NCI-H446 treated with DMSO at 0.1 percent for 48 hours (cell line): ENCODE data around the gene ANGPTL2.
"Not testable (repeated sequence)": the region's sequence is repeated elsewhere in the genome, so short reads cannot be mapped to it uniquely, and the experiment has no call there.

ENCODE experiments used
- DNase-seq: peaks from one replicate; lab custom pipeline; 2025; lab: John Stamatoyannopoulos, UW

ANGPTL2 gene

DNA sequence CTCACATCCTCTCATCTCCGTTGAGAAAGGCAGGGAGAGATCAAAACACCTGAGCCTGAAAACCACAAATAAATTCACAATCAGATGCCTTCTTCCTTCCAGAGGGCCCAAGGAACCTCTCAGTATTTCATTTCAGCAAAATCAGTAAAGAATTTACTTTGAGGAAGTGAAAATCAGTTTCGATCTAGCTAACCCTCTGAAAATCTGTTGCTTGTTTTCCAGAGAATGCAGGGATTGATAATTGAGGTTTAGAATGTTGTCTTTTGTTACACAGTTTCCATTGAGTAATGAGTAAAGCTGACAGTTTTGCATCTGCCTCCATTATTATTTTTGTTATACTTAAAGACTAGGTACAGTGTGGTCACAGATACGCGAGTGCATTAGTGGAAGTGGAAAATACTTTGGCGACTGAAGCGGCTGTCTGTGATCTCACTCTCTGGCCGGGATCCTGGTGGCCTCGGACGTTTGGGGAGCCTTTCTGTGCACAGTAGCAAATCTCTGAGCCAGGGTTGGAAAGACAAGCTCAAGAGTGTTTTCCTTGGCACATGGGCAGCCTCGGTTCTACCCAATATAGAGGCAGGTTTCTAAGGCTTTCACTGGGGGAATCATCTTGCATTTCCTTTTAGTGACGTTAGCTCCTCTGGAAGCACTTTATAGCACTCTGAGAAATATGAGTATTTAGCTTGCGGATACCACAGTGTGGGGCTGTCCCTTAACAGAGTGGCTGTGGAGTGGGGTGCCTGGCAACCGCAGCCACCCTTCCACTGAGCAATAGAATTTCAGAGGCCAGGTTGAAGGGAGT lies 32.2 kb upstream of the ANGPTL2 start:
- DNase-seq = no peak

DNA sequence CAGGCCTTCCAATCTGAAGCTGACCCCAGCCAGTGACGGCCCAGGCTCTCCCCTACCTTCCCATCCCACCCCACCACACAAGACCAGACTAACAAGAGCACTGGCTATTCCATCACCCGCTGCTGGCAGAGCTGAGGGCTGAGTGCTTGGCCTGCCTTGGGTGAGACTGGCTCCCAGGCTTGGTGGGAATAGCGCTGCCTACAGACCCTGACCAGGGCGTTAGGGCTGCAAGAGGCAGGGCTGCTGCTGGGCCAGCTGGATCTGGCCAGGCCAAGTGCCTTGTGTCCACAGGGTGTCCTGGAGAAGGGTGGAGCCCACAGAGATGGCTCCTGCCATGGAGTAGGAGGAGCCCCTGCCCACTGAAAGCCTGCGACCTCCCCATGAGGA lies 31.6 kb upstream of the ANGPTL2 start:
- no peak for DNase-seq

DNA sequence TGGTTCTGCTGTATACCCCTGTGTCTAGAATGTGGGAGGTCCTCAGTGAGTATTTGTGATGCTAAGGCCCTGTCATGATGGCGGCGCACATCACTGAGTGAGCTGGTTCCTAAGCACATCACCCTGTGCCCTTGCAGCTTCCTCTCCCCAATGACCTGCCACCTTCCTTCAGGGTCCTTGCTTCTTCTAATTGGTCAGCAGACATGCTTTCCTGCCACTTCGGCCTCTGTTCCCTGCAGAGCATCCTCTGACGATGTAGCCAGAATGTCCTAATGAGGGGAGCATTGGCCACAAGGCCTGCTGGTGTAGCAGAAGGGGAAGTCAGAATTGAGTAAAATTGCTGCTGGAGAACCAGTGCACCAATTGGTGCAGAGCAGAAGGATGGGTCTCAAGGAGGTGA lies 31.1 kb upstream of the ANGPTL2 start:
- no peak for DNase-seq

DNA sequence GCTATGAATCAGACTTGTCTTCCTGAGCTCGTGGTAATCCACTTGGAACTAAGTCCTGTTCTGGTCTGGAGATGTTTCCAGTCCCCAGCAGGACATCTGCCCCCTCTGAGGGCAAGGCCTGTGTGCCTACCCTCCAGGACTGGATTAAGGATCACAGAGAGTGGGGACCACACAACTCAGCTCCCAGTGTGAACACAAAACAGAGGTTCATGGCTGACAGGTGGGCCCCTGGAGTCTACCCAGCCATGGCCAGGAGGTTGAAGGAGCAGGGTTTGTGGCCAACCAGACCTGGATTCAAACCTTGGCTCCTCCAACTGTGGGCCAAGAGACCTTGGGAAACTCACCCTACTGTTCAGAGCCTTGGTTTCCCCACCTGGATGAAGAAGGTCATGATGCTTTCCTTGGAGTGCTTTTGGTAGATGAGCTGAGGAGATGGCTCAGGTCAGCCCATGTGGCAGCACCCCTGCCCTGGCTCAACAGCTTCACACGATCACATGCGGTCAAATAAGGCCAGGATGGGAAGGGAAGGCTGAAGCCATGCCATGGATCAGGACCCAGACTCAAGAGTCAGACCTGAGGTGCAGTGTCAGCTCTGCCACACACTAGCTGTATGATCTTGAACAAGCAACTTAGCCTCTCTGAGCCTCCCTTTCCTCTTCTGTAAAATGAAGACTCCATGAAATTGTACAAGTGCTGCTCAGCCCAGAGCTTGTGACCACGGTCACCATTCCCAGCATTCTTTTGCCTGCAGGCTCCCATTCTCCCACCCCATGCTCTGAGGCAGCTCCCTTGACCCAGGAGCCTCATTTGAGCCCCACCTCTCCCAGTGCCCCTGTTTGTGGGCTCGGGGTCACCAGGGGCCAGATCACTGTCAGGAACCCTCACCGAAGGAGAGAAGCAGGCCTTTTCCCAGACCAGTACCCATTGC lies 27.3 kb upstream of the ANGPTL2 start:
- DNase-seq = no peak

DNA sequence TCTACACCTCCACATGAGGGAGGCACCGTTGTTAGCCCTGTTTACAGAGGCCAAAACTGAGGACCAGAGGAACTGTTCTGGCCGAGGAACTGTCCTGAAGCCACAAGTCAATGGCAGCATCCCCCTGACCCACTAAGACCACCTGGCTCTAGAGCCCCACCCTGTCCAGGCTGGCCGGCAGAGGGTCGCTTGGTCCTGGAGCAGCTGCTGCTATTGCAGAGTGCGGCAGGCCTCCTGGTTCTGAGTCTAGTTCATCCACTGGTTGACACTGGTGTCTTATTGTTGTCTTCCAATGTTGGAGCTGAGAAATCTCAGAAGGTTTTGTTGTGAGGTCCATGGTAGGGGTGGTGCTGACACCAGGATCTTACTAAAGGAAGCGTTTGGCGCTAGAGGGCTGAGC lies 26.6 kb upstream of the ANGPTL2 start:
- DNase-seq = no peak

DNA sequence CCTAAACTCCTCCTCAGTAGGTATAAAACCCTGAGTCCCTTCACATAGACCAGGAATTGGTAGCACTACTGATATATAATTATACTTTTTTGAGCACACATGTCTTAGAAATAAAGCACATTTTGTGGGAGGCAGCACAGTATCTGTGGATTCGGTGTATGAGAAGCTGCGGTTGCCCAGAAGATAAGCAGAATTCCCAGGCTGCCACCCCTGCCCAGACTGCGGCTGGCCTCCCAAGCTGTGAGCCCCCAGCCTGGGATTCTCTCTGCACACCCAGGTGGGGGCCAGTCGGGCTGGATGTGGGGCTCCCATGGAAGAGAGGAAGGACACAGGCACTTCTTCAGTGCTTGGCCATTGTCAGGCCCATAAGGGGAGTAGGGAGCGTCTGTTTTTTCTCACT lies 25.6 kb upstream of the ANGPTL2 start:
- DNase-seq = no peak

DNA sequence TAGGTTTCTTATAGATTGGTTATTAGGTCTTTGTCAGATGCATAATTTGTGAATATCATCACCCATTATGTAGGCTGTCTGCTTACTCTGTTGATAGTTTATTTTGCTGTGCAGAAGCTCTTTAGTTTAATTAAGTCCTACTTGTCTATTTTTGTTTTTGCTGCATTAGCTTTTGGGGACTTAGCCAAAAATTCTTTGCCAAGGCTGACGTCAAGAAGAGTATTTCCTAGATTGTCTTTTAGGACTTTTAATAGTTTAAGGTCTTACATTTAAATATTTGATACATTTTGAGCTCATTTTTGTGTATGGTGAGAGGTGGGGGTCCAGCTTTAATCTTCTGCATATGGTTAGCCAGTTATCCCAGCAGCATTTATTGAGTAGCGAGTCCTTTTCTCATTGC lies 24.8 kb upstream of the ANGPTL2 start:
- DNase-seq = no peak

DNA sequence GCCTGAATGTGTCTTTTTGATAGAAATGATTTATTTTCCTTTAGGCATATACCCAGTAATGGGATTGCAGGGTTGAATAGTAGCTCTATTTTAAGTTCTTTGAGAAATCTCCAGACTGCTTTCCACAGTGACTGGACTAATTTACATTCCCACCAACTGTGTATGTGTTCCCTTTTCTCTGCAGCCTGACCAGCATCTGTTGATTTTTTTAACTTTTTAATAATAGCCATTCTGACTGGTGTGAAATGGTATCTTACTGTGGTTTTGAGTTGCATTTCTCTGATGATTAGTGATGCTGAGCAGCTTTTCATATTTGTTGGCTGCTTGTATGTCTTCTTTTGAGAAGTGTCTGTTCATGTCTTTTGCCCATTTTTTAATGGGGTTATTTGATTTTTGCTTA lies 24.4 kb upstream of the ANGPTL2 start:
- DNase-seq = not testable (repeated sequence)

DNA sequence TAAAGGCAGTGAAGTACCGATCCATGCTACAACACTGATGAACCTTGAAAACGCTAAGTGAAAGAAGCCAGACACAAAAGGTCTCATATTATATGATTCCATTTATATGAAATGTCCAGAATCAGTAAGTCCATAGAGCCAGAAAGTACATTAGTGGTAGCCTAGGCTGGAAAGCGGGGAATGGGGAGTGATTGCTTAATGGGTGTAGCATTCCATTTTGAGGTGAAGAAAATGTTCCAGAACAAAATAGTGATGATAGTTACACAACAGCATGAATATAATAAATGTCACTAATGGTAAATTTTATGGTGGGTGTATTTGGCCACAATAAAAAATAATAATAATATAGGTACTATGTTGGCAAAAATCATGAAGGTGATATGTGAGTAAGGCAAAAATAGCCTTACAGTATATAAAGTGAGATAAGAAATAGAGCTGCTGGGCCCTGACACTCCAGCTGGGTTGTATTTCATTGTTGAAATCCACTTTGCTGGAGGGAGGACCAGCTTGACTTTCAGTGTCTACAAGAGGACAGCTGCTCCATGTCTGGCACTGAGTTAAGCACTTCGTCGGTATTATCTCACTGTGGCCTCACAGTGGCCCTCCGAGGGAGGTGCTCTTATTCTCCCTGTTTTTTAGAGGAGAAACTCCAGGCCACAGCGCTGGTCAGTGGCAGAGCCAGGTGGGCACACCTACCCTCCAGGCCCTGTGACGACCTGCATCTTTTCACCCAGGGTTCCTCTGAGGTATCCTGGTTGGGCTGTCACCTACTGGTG lies 22.4 kb upstream of the ANGPTL2 start:
- no peak for DNase-seq

DNA sequence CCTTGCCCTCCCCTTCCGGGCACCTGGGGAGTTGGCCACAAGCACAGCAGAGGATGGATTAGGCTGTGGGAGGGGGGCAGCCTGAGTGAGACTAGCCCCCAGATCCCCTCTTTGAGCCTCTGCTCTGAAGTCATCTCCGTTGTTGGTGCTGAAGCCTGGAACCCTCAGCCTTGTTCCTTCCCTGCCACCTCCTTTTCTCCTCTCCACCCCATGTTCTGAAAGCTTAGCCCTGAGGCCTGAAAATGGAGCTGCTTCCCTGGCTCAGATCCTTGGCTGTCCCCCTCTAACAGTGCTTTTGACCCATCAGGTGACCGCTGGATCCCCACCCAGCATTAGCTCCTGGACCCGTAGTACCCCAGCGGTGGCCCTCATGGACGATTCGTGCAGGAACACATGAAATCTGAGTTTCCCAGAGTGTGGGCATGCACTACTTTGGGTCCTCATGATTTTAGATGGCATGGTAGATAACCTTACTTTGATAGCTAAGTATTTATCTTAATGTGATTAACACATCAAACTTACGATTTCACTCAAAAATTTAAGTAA lies 21.6 kb upstream of the ANGPTL2 start:
- no peak for DNase-seq

DNA sequence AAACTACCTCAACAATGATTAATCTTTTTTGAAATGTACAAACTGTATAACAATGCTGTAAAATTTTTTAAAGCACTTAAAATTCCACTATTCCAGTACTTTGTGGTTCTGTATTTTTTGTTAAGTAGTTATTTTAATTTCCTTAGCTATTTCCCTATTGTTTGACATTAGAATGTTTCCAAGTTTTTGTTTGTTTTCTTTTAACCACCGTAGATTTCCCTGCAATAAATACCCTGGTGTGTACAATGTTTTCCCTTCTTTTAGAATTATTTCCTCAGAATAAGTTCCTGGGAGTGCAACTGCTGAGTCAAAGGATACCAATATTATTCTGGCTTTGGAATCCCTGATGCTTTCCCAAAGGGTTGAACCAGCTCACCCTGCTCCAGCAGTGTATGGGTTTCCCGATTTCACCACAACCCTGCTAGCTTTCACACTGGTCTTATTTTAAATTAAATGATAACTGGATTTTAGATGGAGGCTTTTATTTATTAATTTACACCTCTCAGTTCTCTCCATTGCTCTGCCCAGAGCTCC lies 20.6 kb upstream of the ANGPTL2 start:
- no peak for DNase-seq

DNA sequence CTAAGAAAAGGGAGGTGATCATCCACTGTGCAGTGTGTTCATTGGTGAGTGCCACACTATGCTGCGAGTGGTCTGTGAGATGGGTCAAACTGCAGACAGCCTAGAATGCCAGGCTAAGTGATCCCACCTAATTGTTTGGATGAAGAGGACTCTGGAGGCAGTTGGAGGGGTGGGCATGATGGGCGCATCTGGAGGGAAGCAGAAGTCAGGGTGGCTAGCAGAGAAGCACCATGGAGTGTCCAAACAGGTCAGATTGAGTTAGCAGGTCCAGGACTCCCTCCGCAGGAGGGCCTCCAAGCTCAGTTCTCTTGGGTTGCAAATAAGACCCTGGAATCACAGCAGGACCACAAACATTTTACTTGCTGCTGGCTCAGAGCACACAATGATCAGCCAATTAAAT lies 19.9 kb upstream of the ANGPTL2 start:
- DNase-seq = no peak

DNA sequence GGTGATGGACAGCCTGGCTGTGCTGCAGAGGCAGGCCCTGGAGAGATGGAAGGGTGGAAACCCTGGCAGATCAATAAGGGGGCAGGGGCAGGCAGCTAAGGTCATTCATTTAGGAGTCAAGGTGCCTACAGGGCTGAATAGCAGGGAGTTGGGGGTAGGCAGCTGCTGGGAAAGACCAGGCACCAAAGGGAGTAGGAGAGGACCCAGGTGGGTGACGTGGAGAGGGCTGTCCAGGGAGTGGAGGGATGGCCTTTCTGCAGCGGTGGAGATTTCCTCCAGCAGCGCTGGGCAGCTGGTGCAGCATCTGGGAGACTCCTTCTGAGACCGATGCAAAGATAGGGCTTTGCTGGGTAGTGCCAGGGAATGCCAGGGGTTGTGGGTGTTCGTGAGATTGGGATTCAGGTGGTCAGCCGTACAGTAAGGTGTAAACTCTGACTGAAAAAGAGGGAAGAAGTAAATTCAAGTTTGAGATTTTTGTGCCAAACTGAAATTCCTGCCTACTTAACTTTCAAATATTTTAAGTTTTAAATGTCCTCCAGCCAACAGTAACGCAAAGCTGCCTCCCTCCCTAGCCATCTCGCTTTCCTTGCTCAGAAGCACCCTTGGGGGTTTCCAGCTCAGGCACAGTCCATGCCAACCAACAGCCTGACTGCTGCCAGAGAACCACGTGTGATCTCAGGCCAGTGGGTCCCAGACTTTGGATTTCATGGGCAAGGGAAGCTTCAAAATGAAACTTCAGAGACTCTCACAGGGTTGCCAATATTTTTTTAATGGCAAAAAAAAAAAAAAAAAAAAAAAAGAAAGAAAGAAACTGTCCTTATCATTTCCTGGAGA lies 18.6 kb upstream of the ANGPTL2 start:
- DNase-seq = no peak

DNA sequence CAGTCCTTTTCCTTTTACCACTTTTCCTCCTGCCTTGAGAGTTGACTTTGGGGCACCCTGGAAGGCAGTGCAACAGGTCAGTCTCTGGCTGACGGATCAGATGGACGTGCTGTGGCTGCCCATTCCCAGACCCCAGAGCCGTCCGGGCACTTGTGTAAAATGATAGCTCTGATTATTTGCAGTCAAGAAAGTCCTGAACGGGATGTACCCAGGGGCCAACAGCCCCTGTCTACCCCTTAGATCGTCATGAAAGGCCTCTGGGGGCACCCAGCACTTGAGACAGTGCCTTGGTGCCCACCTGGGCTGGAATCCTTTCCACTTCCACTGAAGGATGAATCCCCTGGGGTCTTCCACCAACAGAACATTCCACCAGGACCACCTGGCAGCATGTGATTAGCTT lies 17.7 kb upstream of the ANGPTL2 start:
- DNase-seq = no peak

DNA sequence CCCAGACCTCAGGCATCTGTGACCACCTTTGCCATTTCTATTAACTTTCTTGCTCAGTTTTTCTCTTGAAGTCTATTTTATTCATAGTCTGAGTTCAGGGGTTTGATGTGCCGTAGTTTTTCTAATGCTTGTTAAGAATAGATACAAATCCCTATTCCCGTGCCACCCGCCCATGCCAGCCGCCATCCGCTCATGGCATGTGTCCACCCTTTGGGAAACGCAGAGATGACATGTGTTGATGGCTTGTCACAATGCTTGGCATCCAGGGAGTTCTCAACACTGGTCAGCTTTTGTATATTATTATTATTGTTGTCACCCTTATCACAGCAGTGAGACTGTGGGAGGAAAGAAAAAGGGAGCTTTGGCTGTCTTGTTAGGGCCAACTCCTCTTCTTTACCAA lies 17.3 kb upstream of the ANGPTL2 start:
- DNase-seq = no peak

DNA sequence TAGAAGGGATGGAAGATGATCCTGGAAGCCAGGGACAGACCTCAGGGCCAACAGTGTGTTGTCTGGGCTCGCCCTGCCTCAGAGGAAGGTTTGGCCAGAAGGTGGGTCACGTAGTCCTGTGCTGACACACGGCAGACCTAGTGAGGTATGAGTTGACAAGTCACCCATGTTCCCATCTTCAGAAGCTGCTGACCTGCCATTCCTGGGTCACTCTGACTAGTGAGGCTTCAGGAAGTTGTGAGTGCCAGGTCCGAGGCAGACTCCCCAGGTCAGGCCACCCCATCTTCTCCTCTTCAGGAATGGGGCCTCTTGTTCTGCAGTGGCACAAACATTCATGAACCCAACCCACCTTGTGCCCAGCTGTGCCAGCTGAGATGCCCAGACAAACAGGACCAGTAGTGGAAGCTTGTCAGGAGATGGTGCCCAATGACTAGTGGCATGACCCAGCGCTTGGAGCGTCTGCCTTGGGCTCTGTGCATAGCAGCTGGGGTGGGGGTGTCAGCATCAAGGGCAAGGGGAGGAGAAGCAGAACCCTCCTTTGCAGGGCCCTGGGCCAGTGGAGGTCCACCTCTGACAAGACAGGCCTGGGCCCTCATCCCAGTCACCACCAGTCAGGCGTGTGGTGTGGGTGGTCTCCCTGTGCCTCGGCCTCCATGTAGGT lies 16.8 kb upstream of the ANGPTL2 start:
- DNase-seq = no peak

DNA sequence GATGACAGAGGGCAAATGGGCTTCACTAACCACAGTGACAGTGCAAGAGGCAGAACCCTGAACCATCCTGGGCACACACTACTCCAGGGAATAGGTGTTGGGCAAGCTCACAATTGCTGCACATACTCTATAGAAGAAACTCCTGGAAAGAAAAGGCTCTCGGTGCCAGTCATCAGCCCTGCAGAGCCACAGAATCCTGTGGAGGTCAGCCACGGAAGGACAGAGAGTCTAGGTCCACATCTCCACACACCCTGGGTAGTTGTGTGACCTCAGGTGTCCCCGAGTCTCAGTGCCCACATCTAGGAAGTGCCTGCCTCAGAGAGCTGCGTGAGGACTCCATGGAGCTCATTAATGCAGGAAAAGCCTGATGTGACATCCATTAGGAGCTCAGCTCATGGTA lies 16.0 kb upstream of the ANGPTL2 start:
- no peak for DNase-seq

DNA sequence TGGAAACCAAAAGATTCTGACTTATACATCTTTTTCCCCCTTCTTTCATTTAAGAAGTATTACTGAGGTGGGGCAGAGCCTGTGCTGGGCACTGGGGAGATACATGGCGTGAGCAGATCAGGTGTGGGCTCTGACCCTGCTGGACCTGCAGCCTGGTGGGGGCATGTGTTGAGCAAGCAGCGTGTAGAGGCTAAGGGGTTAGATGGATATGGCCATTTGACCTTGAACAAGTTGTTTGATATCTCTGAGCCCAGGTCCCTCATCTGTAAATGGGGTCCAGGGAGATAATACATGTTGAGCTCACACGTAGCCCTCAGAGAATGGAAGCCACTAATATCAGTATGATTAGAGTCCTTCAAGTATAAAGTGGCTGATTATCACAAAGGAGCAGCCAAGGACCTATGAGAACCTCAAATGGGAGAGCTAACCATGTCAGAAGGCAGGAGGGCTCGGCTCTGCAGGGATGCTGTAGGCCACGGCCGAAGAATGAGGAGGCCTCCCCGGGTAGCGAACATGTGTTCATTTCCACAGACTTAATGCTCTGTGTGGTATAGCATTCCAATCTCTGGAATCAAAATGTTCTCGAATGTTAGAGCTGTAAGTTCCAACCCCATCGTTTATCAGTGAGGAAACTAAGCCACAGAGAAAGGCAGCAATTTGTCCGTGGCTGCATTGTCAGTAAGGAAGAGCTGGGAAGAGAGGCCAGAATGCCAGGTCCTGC lies 15.4 kb upstream of the ANGPTL2 start:
- no peak for DNase-seq

DNA sequence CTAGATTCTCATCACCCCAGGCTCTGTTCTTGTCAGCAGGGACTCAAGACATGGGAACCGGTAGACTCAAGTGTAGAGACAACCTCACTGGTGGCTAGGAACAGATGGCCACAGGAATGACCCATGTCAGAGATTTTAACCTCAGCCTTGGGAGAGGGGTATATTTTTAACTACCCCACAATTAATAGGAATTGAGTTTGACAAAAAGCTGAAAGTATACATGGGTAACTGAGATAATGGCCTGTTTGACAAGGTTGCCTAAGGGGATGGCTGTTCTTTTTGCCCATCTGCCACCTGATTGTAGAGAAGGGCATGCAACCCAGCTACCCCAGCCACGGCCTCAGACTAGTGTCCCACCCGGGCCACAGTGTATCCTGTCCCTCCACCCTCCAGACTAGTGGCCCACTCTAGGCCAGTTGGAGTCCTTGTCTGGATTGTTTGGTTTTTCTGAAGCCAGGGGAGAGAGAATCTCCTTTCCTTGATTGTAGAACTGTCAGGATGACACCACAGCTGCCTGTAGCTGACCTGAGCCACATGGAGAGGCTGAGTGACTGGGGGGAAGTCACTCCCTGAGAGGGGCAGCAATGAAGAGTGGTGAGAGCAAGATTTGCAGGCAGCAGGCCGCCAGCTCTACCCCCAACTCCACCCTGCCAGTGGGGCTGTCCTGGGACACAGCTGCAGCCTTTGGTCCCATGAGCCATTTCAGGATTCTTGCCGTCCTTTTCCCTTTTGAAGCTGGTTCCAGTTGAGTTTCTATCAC lies 14.6 kb upstream of the ANGPTL2 start:
- no peak for DNase-seq
